Ishikawa (cell line): Measurements from ENCODE around the gene UQCRFS1.

ENCODE experiments used
- CEBPB ChIP-seq: IDR thresholded peaks from 2 replicates; pipeline ENCODE4 v1.6.1; 2012
- CREB1 ChIP-seq: IDR thresholded peaks from 2 replicates; pipeline ENCODE4 v1.6.1; 2012; ENCODE audit warnings: low read depth
- EGR1 ChIP-seq: IDR thresholded peaks from 2 replicates; pipeline ENCODE4 v1.6.1; 2012
- EP300 ChIP-seq: IDR thresholded peaks from 2 replicates; pipeline ENCODE4 v1.6.1; 2012; ENCODE audit warnings: borderline replicate concordance
- TAF1 ChIP-seq: IDR thresholded peaks from 2 replicates; pipeline ENCODE4 v1.6.1; 2012; ENCODE audit warnings: low read depth, mild to moderate bottlenecking
- YY1 ChIP-seq: IDR thresholded peaks from 2 replicates; pipeline ENCODE4 v1.6.1; 2012; ENCODE audit warnings: low read depth
- TF ChIP-seq, protein P1 (sequence below): IDR thresholded peaks from 2 replicates; pipeline ENCODE4 v1.6.1; 2012

- TF ChIP-seq YY1: no peak
- TF ChIP-seq EGR1: no peak
- TF ChIP-seq TAF1: no peak
- TF ChIP-seq EP300: no peak
- no peak for TF ChIP-seq CREB1
- no peak for TF ChIP-seq CEBPB
- TF ChIP-seq, protein P1, sequence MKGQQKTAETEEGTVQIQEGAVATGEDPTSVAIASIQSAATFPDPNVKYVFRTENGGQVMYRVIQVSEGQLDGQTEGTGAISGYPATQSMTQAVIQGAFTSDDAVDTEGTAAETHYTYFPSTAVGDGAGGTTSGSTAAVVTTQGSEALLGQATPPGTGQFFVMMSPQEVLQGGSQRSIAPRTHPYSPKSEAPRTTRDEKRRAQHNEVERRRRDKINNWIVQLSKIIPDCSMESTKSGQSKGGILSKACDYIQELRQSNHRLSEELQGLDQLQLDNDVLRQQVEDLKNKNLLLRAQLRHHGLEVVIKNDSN: no peak
Measured at GRCh38 chr19:29155683-29156082, 57.3 kb downstream of the UQCRFS1 start.
